ENCODE results near the gene AFAP1.

The AFAP1 gene

DNA sequence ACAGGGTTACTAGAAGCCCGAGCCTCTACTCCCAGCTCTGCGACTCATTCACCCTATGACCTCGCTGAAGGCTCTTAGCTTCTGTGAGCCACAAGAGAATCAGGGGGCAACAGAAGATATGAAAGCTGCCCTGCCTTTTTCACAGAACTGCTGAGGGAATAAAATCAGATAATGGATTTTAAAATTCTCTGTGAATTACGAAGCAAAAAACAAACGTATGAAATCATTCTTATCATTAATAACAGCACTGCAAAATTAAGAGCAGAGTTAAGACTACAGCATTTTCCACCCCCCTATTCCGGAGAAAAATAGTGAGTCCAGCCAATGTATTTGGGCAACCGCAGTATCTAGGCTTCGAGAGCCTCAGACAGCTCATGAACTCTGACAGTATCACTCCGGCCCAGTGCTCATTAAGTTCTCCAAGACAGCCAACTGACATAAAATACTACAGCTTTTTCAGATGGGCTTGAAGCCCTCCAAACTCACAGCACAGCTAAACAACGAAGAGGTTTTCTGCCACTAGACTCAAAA lies 33.4 kb downstream of the AFAP1 start:
- FAIRE-seq (no peak), DNase-seq (ENCODE audit: insufficient read length, low spot score) (no peak)
- TF ChIP-seq POLR2A (IDR thresholded peaks at IDR 0.05; ENCODE audit: low read depth, low read length): no peak

DNA sequence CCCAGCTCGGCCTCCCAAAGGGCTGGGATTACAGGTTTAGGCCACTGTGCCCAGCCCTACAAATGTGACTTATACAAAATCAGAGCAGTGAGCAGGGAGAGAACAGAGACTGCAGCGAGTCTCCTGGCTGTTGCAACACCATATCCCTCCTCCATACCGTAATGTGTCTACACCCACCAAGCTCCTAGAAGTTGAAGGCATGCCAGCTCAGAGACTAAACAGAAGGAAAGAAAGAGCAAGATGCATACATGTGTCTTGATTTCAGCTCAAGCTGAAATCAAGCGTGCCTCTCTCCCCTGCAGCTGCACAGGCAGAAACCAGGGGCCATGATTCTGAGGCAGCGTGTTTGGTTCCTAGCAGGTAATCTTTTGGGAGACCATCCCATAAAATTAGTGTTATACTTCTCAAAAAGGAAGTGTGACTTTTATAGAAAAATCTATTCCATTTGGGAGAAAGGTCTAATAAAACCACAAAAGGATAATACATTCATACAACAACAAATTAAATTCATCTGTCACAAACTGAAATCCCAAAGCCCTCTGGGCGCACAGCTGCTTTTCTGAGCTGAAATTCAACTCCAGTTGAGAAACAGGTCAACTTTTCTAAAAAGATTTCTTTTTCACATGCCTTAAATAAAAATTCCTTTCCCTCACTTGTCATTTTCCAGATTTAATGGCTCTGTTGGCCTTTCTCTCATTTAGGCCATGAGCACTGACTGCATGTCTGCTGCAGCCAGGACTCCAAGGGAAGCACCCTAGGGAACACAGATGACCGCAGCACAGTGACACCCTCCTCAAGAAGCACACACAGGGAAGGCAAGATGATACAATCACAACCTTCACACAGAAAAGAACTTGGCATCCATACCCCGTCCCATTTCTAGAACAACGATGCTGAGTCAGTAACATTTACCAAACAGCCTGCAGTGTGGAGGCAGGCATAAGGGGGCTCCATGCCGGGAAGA lies 34.4 kb downstream of the AFAP1 start:
- TF ChIP-seq POLR2A (IDR thresholded peaks at IDR 0.05; ENCODE audit: low read depth, low read length): no peak
- FAIRE-seq (no peak), DNase-seq (ENCODE audit: insufficient read length, low spot score) (no peak)

DNA sequence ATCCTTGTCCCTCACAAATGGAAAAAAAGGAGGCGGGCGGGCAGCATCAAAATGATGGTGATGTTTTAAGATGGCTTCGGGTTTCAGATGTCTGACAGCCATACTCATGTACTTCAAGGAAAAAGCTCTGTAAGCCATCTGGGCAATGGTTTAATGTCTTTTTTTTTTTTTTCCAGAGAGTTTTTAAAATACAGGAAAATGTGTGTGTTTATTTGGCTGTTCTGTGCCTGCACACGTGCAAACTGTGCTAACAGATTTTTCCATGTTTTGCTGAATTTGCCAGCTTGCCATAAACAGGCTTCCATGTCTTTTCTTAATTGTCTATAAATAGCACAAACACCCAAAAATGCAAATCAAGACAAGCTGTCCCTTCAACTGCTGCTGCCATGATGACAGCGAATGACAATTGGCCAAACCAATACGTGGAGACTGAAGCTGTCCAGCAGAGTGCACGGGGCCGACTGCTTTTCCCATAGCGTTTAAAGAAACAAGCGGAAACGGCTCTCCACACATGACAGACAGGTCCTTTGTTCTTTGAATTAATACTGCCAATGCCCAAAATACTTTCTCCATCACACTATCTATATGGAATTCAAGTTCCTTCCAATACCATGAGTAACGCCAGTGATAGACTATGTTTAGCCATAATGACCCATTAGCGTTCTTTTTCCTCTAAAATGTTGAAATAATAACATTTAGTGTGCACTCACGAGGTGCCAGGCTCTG lies 35.7 kb downstream of the AFAP1 start:
- TF ChIP-seq POLR2A (IDR thresholded peaks at IDR 0.05; ENCODE audit: low read depth, low read length): no peak
- FAIRE-seq (no peak), DNase-seq (ENCODE audit: insufficient read length, low spot score) (no peak)

DNA sequence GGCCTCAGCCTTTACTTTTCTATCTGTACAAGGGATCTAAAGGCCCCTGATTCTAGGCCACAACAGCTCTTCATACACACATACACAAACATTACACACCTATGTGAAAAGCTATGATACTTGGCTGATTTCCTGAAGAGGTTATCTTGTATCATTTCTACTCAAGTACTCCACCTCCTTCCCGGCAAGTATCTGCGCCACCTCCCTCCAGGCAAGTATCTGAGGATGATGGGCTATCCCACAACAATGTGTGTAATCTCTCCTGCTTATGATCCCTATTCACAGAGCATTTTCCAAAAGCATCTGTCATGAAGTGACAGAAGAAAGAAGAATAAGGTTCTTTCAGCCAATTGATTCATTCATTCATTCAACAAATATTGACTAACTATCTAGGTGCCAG lies 36.8 kb downstream of the AFAP1 start:
- FAIRE-seq: no peak
- DNase-seq (ENCODE audit: insufficient read length, low spot score): no peak
- TF ChIP-seq POLR2A (IDR thresholded peaks at IDR 0.05; ENCODE audit: low read depth, low read length): no peak

DNA sequence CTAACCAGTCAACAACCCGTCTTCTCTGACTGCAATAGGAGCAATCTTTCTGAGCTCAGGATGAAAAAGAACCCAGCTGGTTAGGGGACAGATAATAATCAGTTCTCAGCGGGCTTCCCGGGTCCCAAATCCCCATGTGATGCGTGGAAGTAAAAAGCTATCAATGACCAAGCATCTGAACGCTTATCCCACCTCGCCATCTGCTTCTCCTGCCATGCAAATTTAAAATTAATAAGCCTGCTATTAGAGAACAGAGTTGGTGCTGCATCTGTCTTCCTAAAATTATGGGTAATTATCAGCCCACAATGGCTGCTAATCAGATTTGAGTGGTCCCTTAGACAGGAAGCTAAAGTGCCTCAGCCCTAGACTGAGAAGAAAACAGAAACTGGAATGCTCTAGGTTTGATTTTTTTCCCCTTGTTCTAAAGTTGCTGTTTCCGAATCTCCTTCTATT lies 37.5 kb downstream of the AFAP1 start:
- DNase-seq (ENCODE audit: insufficient read length, low spot score): no peak

DNA sequence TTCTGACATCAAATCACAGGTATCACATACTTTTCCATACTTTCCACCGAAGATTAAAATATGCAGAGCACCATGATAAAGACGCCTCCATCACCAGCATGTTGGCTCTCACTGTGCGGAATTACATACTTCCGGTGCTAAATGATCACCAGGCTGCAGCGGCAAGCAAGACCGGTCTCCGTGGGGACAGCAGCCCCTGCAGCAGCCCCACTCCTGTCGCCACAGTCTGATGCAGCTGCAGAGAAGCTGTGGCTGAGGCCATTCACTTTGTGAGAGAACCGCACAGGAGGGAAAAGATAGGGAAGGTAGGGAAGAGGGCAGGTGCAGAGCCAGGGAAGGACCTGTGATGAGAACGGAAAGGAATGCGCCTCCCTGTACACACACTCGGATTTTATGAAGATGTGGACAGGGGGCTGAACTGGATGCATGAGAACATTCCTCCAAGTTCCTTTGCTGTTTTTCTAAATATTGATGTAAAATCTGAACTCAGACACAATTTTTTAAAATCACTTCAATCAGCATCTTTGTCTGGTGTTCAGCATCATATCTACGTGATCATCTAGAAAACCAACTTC lies 38.3 kb downstream of the AFAP1 start:
- TF ChIP-seq POLR2A (IDR thresholded peaks at IDR 0.05; ENCODE audit: low read depth, low read length): no peak
- no peak for DNase-seq (ENCODE audit: insufficient read length, low spot score)
- FAIRE-seq: no peak

More for the DNA sequence above, 37.5 kb downstream of the AFAP1 start:
- no peak for FAIRE-seq
- TF ChIP-seq POLR2A (IDR thresholded peaks at IDR 0.05; ENCODE audit: low read depth, low read length): no peak

DNA sequence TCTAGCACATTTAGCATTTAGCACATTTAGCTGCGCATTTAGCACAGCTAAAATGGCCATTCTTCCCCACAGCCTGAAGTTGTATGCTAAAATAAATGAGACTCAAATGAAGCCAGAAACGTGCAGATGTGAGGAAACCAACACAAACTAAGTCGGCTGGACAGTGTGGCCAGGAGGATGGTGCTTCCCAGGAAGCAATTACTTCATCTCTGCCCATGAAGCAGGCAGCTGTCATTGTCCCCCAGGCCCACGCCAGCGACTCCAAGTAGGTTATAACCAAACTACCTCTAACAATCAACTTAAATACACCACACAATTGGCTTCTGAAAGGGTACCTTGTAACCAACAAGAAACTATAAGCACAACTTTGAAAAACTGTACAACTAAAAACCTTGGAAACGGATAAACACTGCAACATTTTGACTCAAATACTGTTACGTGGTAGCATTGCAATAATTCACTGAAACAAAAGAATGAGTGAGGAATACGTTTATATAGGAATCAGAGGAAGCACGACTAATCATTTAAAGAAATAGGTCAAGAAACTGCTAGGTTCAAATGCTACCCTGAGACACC lies 39.2 kb downstream of the AFAP1 start:
- DNase-seq (ENCODE audit: insufficient read length, low spot score) (no peak), FAIRE-seq (no peak)
- no peak for TF ChIP-seq POLR2A (IDR thresholded peaks at IDR 0.05; ENCODE audit: low read depth, low read length)

DNA sequence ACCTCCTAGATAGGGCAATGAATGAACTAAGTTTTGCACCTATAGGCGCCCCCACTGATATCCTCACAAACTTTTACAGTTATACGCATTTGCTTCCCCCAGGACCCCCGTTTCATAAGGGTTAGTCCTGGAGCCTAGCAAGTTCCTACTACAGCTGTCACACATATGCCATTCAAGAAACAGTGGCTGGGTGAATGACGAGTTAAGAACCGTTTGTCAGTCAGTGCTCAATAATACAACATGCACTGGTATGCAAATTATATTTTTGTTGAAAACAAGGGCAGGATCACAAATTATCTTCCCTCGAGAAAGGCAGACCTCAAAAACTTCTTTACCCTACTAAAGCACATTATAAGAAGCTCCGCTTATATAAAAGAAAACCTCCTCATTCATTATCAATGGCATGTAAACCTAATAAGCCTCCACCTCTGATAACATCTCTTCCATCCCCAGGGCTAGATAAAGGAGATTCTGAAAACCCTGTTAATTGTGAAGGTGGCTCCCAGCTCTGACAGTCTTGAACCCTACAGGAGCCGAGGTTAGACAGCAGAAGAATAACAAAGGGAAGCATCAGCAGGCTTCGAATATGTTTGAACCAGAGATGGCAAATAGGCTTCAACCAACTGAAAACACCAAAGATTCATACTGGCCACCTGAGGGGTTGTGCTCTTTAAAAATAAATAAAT lies 40.3 kb downstream of the AFAP1 start:
- no peak for TF ChIP-seq POLR2A (IDR thresholded peaks at IDR 0.05; ENCODE audit: low read depth, low read length)
- DNase-seq (ENCODE audit: insufficient read length, low spot score): no peak
- no peak for FAIRE-seq

DNA sequence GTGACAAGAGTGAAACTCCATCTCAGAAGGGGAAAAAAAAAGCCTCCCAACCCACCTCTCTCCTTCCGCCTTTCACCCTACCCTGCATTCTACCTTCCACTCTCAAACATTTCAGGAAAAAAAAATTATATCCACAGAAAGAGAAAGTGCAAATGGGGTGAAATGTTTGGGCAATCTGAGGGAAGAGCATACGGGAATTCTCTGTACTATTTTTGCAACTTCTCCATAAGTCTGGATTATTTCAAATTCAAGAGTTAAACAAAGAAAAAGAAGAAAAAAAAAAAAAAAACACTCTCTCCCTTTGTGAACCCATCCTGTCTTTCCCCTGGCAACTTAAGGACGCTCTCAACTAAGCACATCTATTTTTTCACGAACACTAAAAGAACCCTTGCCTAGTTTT lies 41.3 kb downstream of the AFAP1 start:
- TF ChIP-seq POLR2A (IDR thresholded peaks at IDR 0.05; ENCODE audit: low read depth, low read length): no peak
- DNase-seq (ENCODE audit: insufficient read length, low spot score): no peak
- FAIRE-seq: no peak

DNA sequence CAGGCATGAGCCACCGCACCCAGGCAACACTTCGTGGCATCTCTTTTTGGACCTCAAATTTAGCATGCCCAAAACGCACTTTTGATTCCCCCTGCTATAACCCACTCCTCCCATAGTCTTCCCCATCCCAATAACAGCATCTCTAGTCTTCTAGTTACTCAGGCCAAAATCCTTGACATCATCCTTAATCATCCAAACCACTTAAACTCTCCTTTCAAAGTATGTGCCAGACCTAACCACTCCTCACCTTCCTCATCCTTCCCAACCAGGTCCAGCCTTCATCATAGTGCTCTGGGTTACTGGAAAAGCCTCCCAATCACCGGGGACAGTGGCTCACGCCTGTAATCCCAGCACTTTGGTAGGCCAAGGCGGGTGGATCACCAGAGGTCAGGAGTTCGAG lies 41.9 kb downstream of the AFAP1 start:
- TF ChIP-seq POLR2A (IDR thresholded peaks at IDR 0.05; ENCODE audit: low read depth, low read length): no peak
- FAIRE-seq (no peak), DNase-seq (ENCODE audit: insufficient read length, low spot score) (no peak)

DNA sequence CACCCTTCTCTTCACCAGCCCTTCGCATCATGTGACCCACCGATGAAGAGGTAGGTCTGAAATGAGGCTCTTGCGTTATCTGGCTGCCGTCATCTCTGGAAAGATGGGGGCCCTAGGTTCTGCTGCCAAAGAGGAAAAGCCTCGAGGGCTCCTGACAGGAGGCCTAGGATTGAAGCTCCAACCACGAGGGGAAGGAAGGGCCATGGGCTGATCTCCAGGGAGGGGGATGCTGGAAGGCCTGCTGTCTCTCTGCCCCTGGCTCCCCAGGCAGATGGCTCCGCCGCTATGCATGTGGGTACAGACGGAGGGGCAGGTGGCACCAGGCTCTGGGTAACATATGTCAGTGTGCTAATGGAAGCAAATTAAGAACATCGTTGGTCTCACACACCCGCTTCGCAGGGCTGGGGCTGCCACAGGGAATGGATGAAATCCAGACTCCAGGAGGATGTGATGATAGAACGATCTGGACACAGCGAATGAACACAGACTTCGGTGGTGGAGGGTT lies 44.9 kb downstream of the AFAP1 start:
- DNase-seq (ENCODE audit: insufficient read length, low spot score) (no peak), FAIRE-seq (no peak)
- no peak for TF ChIP-seq POLR2A (IDR thresholded peaks at IDR 0.05; ENCODE audit: low read depth, low read length)

DNA sequence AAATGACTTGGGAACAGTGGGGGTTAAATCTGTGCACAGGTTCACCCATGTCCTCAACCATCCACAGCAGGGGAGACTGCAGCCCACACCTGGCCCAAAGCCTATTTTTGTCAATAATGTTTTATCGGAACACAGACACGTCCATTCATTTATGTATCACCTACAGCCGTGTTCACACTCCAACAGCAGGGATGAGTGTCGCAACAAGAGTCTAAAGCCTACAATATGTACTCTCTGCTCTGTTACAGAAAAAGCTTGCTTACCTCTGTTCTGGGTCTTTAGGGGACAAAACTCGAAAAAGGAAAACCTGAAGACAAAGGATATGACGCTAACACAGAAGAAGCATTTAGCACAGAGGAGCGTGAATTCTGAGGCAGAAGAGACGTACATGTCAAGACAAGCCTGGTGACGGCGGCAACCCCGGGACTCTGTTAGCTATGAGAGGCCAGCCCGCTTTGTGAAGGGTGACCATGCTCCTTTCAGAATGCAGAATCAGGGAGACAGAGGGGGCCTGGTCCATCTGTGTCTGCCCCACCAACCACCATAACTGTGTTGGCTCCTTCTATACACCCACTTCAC lies 45.5 kb downstream of the AFAP1 start:
- no peak for TF ChIP-seq POLR2A (IDR thresholded peaks at IDR 0.05; ENCODE audit: low read depth, low read length)
- no peak for FAIRE-seq

DNA sequence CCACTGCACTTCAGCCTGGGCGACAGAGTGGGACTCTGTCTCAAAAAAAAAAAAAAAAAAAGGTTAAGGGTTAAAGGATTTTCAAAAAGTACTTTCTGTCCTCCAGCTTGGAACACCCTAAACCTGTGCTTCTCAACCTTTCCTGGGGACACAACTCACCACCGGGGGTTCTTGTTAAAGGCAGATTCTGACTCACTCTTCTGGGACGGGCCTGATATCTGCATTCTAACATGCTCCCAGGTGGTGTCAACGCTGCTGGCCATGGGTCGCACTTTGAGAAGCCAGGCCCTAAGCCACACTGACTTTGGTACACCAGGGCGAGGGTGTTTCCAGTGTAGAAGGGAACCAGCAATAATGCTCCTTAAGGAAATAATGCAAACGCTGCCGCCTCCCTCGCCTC lies 46.1 kb downstream of the AFAP1 start:
- DNase-seq (ENCODE audit: insufficient read length, low spot score): no peak

More for the DNA sequence above, 45.5 kb downstream of the AFAP1 start:
- DNase-seq (ENCODE audit: insufficient read length, low spot score): no peak

More for the DNA sequence above, 46.1 kb downstream of the AFAP1 start:
- FAIRE-seq: no peak
- no peak for TF ChIP-seq POLR2A (IDR thresholded peaks at IDR 0.05; ENCODE audit: low read depth, low read length)
